HL-60 (cell line): ENCODE data around the gene SPI1.

Source experiments
- CTCF ChIP-seq: IDR thresholded peaks from one replicate; pipeline ENCODE4 v1.5.1; 2011; ENCODE audit warnings: low read length, control low read depth, inconsistent platforms; ENCODE audit not compliant: insufficient read depth
- REST ChIP-seq: IDR thresholded peaks from 2 replicates; pipeline ENCODE4 v1.6.1; 2012; ENCODE audit warnings: low read depth; ENCODE audit not compliant: insufficient replicate concordance

- peak; percentile 77 for TF ChIP-seq REST
- no peak for TF ChIP-seq CTCF
Observed at GRCh38 chr11:47426062-47426956, 48.0 kb upstream of the SPI1 start, which contains the start of gene PSMC3.
